Suprapubic skin (tissue), 3 donors: ENCODE measurements around the gene CENPN.

Source experiments
- CTCF ChIP-seq, 2 donors: fragments of 200-600 bp in 1 of 2; fragments of 450-650 bp in 1 of 2; sonication (generic) in 1 of 2; IDR thresholded peaks; one replicate each; pipeline ENCODE4 v1.5.1; 2016 to 2019; ENCODE audit warnings: antibody characterized with exemption in 2 of 2, mild to moderate bottlenecking in 1 of 2, moderate library complexity in 1 of 2
- POLR2A ChIP-seq, 2 donors: fragments of 450-650 bp; IDR thresholded peaks; one replicate each; pipeline ENCODE4 v1.6.1; 2017; ENCODE audit warnings: antibody characterized with exemption in 2 of 2, mild to moderate bottlenecking in 2 of 2, moderate library complexity in 2 of 2

GRCh38 chr16:80974649-80975376 lies 32.2 kb upstream of the CENPN start:
- TF ChIP-seq POLR2A (IDR thresholded peaks at IDR 0.05): no peak
- TF ChIP-seq CTCF (IDR thresholded peaks at IDR 0.05): no peak
